ENCODE data around the gene DRP2.

- TF ChIP-seq CTCF (conservative IDR thresholded peaks at IDR 0.05; ENCODE audit: low read depth, low read length): no peak
- no peak for TF ChIP-seq EZH2phosphoT487 (IDR thresholded peaks at IDR 0.05; ENCODE audit: borderline replicate concordance, low read length)
Measured at GRCh38 chrX:101290957-101291603, 71.5 kb downstream of the DRP2 start, which contains the start of gene TAF7L.
